Measurements from ENCODE around the gene MTHFD1. TPM values are rescaled to one million over a fixed set of nuclear protein-coding genes. Genes with fewer than 3 reads are reported as not detected.

MTHFD1 gene
- total and polyA plus RNA-seq, 2 experiments from 2014 or later, result 24.4 to 29.5 TPM

DNA sequence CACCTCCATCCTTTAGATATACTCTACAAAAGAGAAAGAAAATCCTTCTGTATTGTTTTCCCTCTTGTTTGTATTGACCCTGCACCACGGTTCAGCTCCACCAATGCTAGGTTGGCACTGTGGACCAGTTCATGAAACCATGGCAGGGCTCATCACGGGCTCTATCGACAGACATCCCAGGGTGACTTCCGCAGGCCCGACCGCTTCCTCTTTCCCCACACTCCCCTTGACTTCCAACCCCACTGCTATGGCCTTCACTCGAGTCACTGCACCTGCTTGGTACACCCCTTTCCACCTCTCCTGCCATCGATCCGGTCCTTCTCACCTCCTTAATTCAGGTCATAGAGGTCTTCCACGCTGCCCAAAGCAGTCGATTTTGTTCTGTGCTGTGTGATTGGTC, 56.0 kb downstream of the MTHFD1 start:
- H2AFZ ChIP-seq, result no peak overlapping the region
- no peak overlapping the region for H3K4me2 ChIP-seq
- H3K27me3 ChIP-seq, result no peaks in the 10 kb centered on the region
- WGBS (ENCODE audit: low lambda C conversion rate, missing lambda C conversion rate), result 96% methylated on average over 11 of the region's 11 CpGs
- no peak overlapping the region for H3K27ac ChIP-seq
- no peak overlapping the region for H3K4me3 ChIP-seq
- no peaks in the 10 kb centered on the region for H3K9me2 ChIP-seq (replicated peaks; ENCODE audit: insufficient read depth)
- no peak for DNase-seq (ENCODE audit: low spot score)
- no peaks in the 10 kb centered on the region for H4K20me1 ChIP-seq (ENCODE audit: insufficient read depth, poor library complexity, severe bottlenecking)
- H3K79me2 ChIP-seq, result no peaks in the 10 kb centered on the region
- no peaks in the 10 kb centered on the region for H3K36me3 ChIP-seq (replicated peaks; ENCODE audit: insufficient read depth, low read depth)
- peaks cover 4% of the 10 kb centered on the region for H3K4me1 ChIP-seq (ENCODE audit: insufficient read depth)
- H3K9me3 ChIP-seq (ENCODE audit: low read depth), result no peaks in the 10 kb centered on the region
- TF ChIP-seq, protein P1, sequence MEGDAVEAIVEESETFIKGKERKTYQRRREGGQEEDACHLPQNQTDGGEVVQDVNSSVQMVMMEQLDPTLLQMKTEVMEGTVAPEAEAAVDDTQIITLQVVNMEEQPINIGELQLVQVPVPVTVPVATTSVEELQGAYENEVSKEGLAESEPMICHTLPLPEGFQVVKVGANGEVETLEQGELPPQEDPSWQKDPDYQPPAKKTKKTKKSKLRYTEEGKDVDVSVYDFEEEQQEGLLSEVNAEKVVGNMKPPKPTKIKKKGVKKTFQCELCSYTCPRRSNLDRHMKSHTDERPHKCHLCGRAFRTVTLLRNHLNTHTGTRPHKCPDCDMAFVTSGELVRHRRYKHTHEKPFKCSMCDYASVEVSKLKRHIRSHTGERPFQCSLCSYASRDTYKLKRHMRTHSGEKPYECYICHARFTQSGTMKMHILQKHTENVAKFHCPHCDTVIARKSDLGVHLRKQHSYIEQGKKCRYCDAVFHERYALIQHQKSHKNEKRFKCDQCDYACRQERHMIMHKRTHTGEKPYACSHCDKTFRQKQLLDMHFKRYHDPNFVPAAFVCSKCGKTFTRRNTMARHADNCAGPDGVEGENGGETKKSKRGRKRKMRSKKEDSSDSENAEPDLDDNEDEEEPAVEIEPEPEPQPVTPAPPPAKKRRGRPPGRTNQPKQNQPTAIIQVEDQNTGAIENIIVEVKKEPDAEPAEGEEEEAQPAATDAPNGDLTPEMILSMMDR (IDR thresholded peaks at IDR 0.05; ENCODE audit: poor library complexity), result no peak
- TF ChIP-seq EZH2phosphoT487 (IDR thresholded peaks at IDR 0.05; ENCODE audit: low read depth, severe bottlenecking, unreplicated experiment) (no peak), EZH2 (IDR thresholded peaks at IDR 0.05; ENCODE audit: borderline replicate concordance) (no peak)

DNA sequence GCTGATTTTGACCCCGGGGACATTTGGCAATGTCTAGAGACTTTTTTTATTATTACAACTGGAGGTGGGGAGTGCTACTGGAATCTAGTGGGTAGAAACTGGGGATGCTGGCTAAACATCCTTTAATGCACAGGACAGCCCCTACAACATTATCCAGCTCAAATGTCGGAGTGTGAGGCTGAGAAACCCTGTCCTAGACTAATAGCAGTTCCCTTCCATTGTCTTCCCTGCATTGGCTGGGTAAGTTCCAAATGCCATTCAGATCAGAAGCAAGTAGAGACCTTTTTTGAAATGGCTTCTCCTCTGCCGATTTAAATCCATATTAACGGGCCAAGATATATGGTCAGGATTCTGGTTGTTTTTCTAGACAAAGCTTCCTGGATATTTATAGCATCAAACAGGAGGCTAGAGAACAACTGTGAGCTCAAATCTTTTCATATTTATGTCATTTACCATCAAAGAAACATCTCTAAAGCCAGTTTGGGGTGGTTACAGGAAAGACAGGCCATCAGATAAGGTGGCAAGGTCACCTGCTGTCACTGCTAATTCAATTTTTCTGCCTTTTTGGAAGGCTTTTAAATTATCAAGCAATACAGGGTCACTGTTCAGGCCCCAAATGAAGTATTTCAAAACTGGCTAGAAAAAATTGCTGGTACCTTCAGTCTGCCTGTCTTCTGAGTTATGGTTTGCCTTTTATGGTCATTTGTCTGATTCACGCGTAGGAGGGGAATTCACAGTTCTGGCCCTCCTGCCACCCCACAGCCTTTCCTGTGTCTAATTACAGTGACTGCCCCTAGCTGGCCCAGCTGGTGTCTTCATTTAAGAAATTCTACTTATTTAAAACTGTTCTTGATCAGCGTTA, 57.1 kb downstream of the MTHFD1 start:
- Histone ChIP-seq H3K9me2 (replicated peaks; ENCODE audit: insufficient read depth) (no peaks in the 10 kb centered on the region), H3K36me3 (replicated peaks; ENCODE audit: insufficient read depth, low read depth) (no peaks in the 10 kb centered on the region), H3K9me3 (ENCODE audit: low read depth) (no peaks in the 10 kb centered on the region), H3K4me1 (ENCODE audit: insufficient read depth) (no peaks in the 10 kb centered on the region), H3K27me3 (no peaks in the 10 kb centered on the region), H3K4me3 (no peak overlapping the region), H4K20me1 (ENCODE audit: insufficient read depth, poor library complexity, severe bottlenecking) (no peaks in the 10 kb centered on the region), H2AFZ (no peak overlapping the region), H3K27ac (peak overlapping the region; percentile 35), H3K79me2 (no peaks in the 10 kb centered on the region), H3K4me2 (no peak overlapping the region)
- TF ChIP-seq, protein P1 (IDR thresholded peaks at IDR 0.05; ENCODE audit: poor library complexity), result no peak
- TF ChIP-seq EZH2phosphoT487 (IDR thresholded peaks at IDR 0.05; ENCODE audit: low read depth, severe bottlenecking, unreplicated experiment) (no peak), EZH2 (IDR thresholded peaks at IDR 0.05; ENCODE audit: borderline replicate concordance) (no peak)
- WGBS (ENCODE audit: low lambda C conversion rate, missing lambda C conversion rate), result 92% methylated on average over 7 of the region's 7 CpGs
- DNase-seq (ENCODE audit: low spot score), result peak; percentile 20

DNA sequence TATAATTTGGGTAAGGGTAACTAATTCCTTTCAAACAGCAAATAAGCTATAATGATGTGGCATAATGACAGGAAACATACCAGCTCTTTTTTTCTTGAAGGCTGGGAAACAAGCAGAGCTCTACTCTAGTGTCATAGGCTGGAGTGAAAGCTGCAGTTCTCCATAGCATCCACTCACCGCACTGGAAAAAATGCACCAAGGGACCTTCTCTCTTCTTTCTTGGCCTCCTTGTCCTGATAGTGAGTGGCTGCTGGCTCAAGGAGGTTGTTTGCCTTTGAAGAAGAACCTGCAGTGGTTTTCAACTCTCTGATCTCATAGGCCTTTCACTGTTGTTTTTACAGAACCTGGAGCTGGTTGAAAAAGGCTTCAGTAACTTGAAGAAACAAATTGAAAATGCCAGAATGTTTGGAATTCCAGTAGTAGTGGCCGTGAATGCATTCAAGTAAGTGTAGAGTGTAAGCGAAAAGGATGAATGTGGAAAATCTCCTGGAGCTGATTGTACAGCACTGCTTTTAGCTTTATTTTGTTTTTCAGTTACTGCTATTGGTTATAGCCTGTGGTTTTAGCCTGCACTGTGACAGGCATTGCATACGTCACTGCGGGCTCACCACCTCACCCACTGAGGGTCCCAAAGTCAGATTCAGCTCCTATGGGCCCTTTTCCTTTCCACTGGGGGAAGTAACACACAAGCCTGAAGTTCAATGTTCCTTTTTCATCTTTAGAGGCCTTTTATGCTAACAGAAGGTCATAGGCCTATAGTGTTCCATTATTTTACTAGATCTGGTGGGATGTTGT, 59.9 kb downstream of the MTHFD1 start:
- Histone ChIP-seq H3K4me2 (no peak overlapping the region), H3K4me1 (ENCODE audit: insufficient read depth) (no peaks in the 10 kb centered on the region), H3K9me3 (ENCODE audit: low read depth) (no peaks in the 10 kb centered on the region), H3K27me3 (no peaks in the 10 kb centered on the region), H3K9me2 (replicated peaks; ENCODE audit: insufficient read depth) (no peaks in the 10 kb centered on the region), H2AFZ (no peak overlapping the region), H3K36me3 (replicated peaks; ENCODE audit: insufficient read depth, low read depth) (no peaks in the 10 kb centered on the region), H3K27ac (no peak overlapping the region), H4K20me1 (ENCODE audit: insufficient read depth, poor library complexity, severe bottlenecking) (no peaks in the 10 kb centered on the region), H3K79me2 (no peaks in the 10 kb centered on the region), H3K4me3 (no peak overlapping the region)
- TF ChIP-seq EZH2phosphoT487 (IDR thresholded peaks at IDR 0.05; ENCODE audit: low read depth, severe bottlenecking, unreplicated experiment) (no peak), EZH2 (IDR thresholded peaks at IDR 0.05; ENCODE audit: borderline replicate concordance) (no peak)
- TF ChIP-seq, protein P1 (IDR thresholded peaks at IDR 0.05; ENCODE audit: poor library complexity), result no peak
- WGBS (ENCODE audit: low lambda C conversion rate, missing lambda C conversion rate), result 85% methylated on average over 5 of the region's 5 CpGs
- DNase-seq (ENCODE audit: low spot score), result no peak
